CD4-positive, alpha-beta memory T cell (primary cell): ENCODE measurements around the gene RNF123. TPM values are rescaled to one million over a fixed set of nuclear protein-coding genes. Genes with fewer than 3 reads are reported as not detected.
"Not testable (repeated sequence)": the region's sequence is repeated elsewhere in the genome, so short reads cannot be mapped to it uniquely, and the experiment has no call there.

Experiments used
- CTCF ChIA-PET: fragments of 350-600 bp; sonication (Branson Sonifier 250); formaldehyde crosslinking; loops from one replicate; lab custom pipeline; 2021; ENCODE audit warnings: inconsistent platforms; ENCODE audit not compliant: partially characterized antibody; lab: Charles Lee
- POLR2A ChIA-PET: fragments of 350-600 bp; sonication (Branson Sonifier 250); formaldehyde crosslinking; loops from one replicate; lab custom pipeline; 2021; ENCODE audit not compliant: partially characterized antibody; lab: Charles Lee
- DNase-seq, 5 donors: peaks; one replicate each; pipeline versions ENCODE4 v3.0.0 to v3.0.0-alpha.2; 2020 to 2022; ENCODE audit warnings: mixed read lengths in 1 of 5
- H3K27ac ChIP-seq: one replicate; pipeline ENCODE4 v1.7.0; 2013; ENCODE audit warnings: low read depth, low read length
- H3K27me3 ChIP-seq: 2 replicates; pipeline ENCODE4 v1.7.0; 2013; ENCODE audit warnings: mild to moderate bottlenecking, low read length, moderate library complexity; ENCODE audit not compliant: insufficient read depth
- H3K36me3 ChIP-seq: 2 replicates; pipeline ENCODE4 v1.7.0; 2013; ENCODE audit warnings: mild to moderate bottlenecking, low read length, moderate library complexity; ENCODE audit not compliant: insufficient read depth
- H3K4me1 ChIP-seq: 2 replicates; pipeline ENCODE4 v1.7.0; 2013; ENCODE audit warnings: mild to moderate bottlenecking, low read length, moderate library complexity; ENCODE audit not compliant: insufficient read depth
- H3K4me3 ChIP-seq, 2 donors: one replicate each; pipeline ENCODE4 v1.7.0; 2013; ENCODE audit warnings: low read length in 2 of 2, mild to moderate bottlenecking in 1 of 2
- H3K9me3 ChIP-seq, 2 donors: one replicate each; pipeline ENCODE4 v1.7.0; 2013; ENCODE audit warnings: low read length in 2 of 2, control low read depth in 1 of 2; ENCODE audit not compliant: control insufficient read depth in 1 of 2
- H3K27ac Mint-ChIP-seq, 7 donors: one replicate each; pipeline ENCODE4 v1.8.0; 2020 to 2021; ENCODE audit warnings: mixed read lengths in 7 of 7, mild to moderate bottlenecking in 6 of 7, inconsistent platforms in 3 of 7, moderate library complexity in 3 of 7
- H3K27me3 Mint-ChIP-seq, 2 donors: one replicate each; pipeline ENCODE4 v1.8.0; 2020 to 2021; ENCODE audit warnings: mixed read lengths in 2 of 2
- H3K36me3 Mint-ChIP-seq, 2 donors: one replicate each; pipeline ENCODE4 v1.8.0; 2020 to 2021; ENCODE audit warnings: mixed read lengths in 2 of 2, inconsistent platforms in 1 of 2, mild to moderate bottlenecking in 1 of 2
- H3K4me1 Mint-ChIP-seq, 4 donors: one replicate each; pipeline ENCODE4 v1.8.0; 2020 to 2021; ENCODE audit warnings: mixed read lengths in 4 of 4, mild to moderate bottlenecking in 1 of 4
- H3K4me3 Mint-ChIP-seq, 8 donors: one replicate each; pipeline ENCODE4 v1.8.0; 2020 to 2021; ENCODE audit warnings: mixed read lengths in 8 of 8, mild to moderate bottlenecking in 7 of 8, moderate library complexity in 6 of 8, inconsistent platforms in 3 of 8
- H3K9me3 Mint-ChIP-seq, 8 donors: one replicate each; pipeline ENCODE4 v1.8.0; 2020 to 2021; ENCODE audit warnings: mixed read lengths in 8 of 8, mild to moderate bottlenecking in 5 of 8, inconsistent platforms in 3 of 8, moderate library complexity in 1 of 8
- intact Hi-C: fragments of 100-400 bp; cut with micrococcal nuclease; formaldehyde crosslinking; loops from one replicate; pipeline ENCODE4 v1.15.1; 2023
- polyA plus RNA-seq, 2 donors: library from polyadenylated mRNA; unstranded; fragments of 300-500 nt; fragmentation: Illumina TruSeq; gene quantifications; one replicate each; pipeline ENCODE4 v1.2.3, GENCODE V29; 2021
- total RNA-seq, 2 experiments: library from RNA; stranded (reverse); gene quantifications; one replicate each; pipeline ENCODE4 v1.2.3, GENCODE V29; 2021

Gene RNF123
- total and polyA plus RNA-seq, 4 experiments from 2014 or later, result 3.1 to 74.7 (median 47.4) TPM

- ChIA-PET POLR2A (no interaction called here), CTCF (no interaction called here)
- no peaks in the 10 kb centered on the region for H3K9me3 ChIP-seq
- Mint-ChIP-seq H3K4me1 (peaks cover 6 to 14% (median 8%) of the 10 kb centered on the region in 4 donors), H3K27me3 (no peaks in the 10 kb centered on the region), H3K4me3 (no peak overlapping the region), H3K36me3 (peaks cover 26 to 53% of the 10 kb centered on the region in 2 donors), H3K27ac (no peak overlapping the region), H3K9me3 (no peaks in the 10 kb centered on the region)
- peaks cover 3% of the 10 kb centered on the region for H3K4me1 ChIP-seq
- no peak overlapping the region for H3K4me3 ChIP-seq
- peaks cover 74% of the 10 kb centered on the region for H3K36me3 ChIP-seq
- no peaks in the 10 kb centered on the region for H3K27me3 ChIP-seq
- intact Hi-C loops, result no loop called here
- DNase-seq, result no peak
- H3K27ac ChIP-seq, result no peak overlapping the region
Measured at GRCh38 chr3:49681543-49681942, 7.8 kb upstream of the RNF123 start.

- no peak overlapping the region for H3K4me3 Mint-ChIP-seq
- H3K27ac ChIP-seq, result no peak overlapping the region
- H3K9me3 ChIP-seq, result no peaks in the 10 kb centered on the region
- H3K27me3 ChIP-seq, result no peaks in the 10 kb centered on the region
- ChIA-PET POLR2A (no interaction called here), CTCF (no interaction called here)
- H3K36me3 ChIP-seq, result peaks cover 57% of the 10 kb centered on the region
- H3K27me3 Mint-ChIP-seq, result peaks cover 0 to 2% of the 10 kb centered on the region in 2 donors
- no peak overlapping the region for H3K27ac Mint-ChIP-seq
- H3K9me3 Mint-ChIP-seq, result no peaks in the 10 kb centered on the region
- no peak overlapping the region for H3K4me3 ChIP-seq
- peaks cover 15 to 41% of the 10 kb centered on the region in 2 donors for H3K36me3 Mint-ChIP-seq
- H3K4me1 Mint-ChIP-seq, result peaks cover 5 to 15% (median 10%) of the 10 kb centered on the region in 4 donors
- H3K4me1 ChIP-seq, result no peaks in the 10 kb centered on the region
- no peak for DNase-seq
- intact Hi-C loops, result no loop called here
Measured at GRCh38 chr3:49683162-49683561, 6.2 kb upstream of the RNF123 start.

- H3K27me3 Mint-ChIP-seq, H3K27me3 ChIP-seq, H3K9me3 ChIP-seq, H3K4me3 ChIP-seq, DNase-seq, H3K9me3 Mint-ChIP-seq, CTCF ChIA-PET, POLR2A ChIA-PET, H3K27ac ChIP-seq, H3K4me1 ChIP-seq, intact Hi-C loops: not testable (repeated sequence)
- H3K36me3 ChIP-seq, result peaks cover 45% of the 10 kb centered on the region
- peaks cover 7 to 25% (median 13%) of the 10 kb centered on the region in 4 donors for H3K4me1 Mint-ChIP-seq
- H3K27ac Mint-ChIP-seq, result peak overlapping the region in 3 of 7 donors; percentile 7 to 57 (median 47)
- H3K36me3 Mint-ChIP-seq, result peaks cover 12 to 40% of the 10 kb centered on the region in 2 donors
- H3K4me3 Mint-ChIP-seq, result peak overlapping the region in 1 of 8 donors; percentile 15
Measured at GRCh38 chr3:49684453-49684852, 4.9 kb upstream of the RNF123 start.

GRCh38 chr3:49685103-49685502, 4.3 kb upstream of the RNF123 start:
- POLR2A ChIA-PET, intact Hi-C loops, H3K27ac Mint-ChIP-seq, H3K27me3 Mint-ChIP-seq, H3K27ac ChIP-seq, H3K27me3 ChIP-seq, CTCF ChIA-PET, DNase-seq, H3K4me3 ChIP-seq, H3K9me3 Mint-ChIP-seq, H3K9me3 ChIP-seq: not testable (repeated sequence)
- Mint-ChIP-seq H3K4me1 (peaks cover 5 to 29% (median 15%) of the 10 kb centered on the region in 4 donors), H3K4me3 (peak overlapping the region in 3 of 8 donors; percentile 41 to 60 (median 48)), H3K36me3 (peaks cover 6 to 36% of the 10 kb centered on the region in 2 donors)
- H3K36me3 ChIP-seq, result peaks cover 38% of the 10 kb centered on the region
- peaks cover 11% of the 10 kb centered on the region for H3K4me1 ChIP-seq

GRCh38 chr3:49685846-49686245, 3.5 kb upstream of the RNF123 start:
- H3K27me3 ChIP-seq, H3K9me3 Mint-ChIP-seq, intact Hi-C loops, POLR2A ChIA-PET, H3K27me3 Mint-ChIP-seq, H3K4me3 ChIP-seq, H3K9me3 ChIP-seq, H3K27ac ChIP-seq, DNase-seq, CTCF ChIA-PET: not testable (repeated sequence)
- Histone ChIP-seq H3K4me1 (peaks cover 18% of the 10 kb centered on the region), H3K36me3 (peaks cover 31% of the 10 kb centered on the region)
- Mint-ChIP-seq H3K36me3 (peaks cover under 1 to 28% of the 10 kb centered on the region in 2 donors), H3K4me3 (peak overlapping the region in 2 of 8 donors; percentile 42 to 79), H3K27ac (peak overlapping the region in 1 of 7 donors; percentile 12), H3K4me1 (peaks cover 11 to 35% (median 21%) of the 10 kb centered on the region in 4 donors)

GRCh38 chr3:49686346-49686745, 3.0 kb upstream of the RNF123 start:
- H3K27ac Mint-ChIP-seq, result peak overlapping the region in 1 of 7 donors; percentile 36
- H3K27me3 Mint-ChIP-seq, intact Hi-C loops, POLR2A ChIA-PET, H3K4me3 ChIP-seq, H3K27me3 ChIP-seq, H3K9me3 ChIP-seq, CTCF ChIA-PET, H3K27ac ChIP-seq, H3K9me3 Mint-ChIP-seq: not testable (repeated sequence)
- peaks cover 14 to 40% (median 25%) of the 10 kb centered on the region in 4 donors for H3K4me1 Mint-ChIP-seq
- DNase-seq, result peak in 3 of 5 donors; percentile 28 to 37 (median 36)
- H3K4me3 Mint-ChIP-seq, result peak overlapping the region; percentile 54 to 98 (median 70)
- H3K36me3 Mint-ChIP-seq, result peaks cover 0 to 27% of the 10 kb centered on the region in 2 donors
- Histone ChIP-seq H3K36me3 (peaks cover 26% of the 10 kb centered on the region), H3K4me1 (peaks cover 23% of the 10 kb centered on the region)

GRCh38 chr3:49686769-49687423, 2.5 kb upstream of the RNF123 start:
- H3K4me3 ChIP-seq, CTCF ChIA-PET, H3K9me3 Mint-ChIP-seq, H3K27me3 Mint-ChIP-seq, H3K27me3 ChIP-seq, H3K9me3 ChIP-seq, H3K27ac ChIP-seq, POLR2A ChIA-PET, intact Hi-C loops: not testable (repeated sequence)
- H3K36me3 ChIP-seq, result peaks cover 20% of the 10 kb centered on the region
- H3K4me3 Mint-ChIP-seq, result peak overlapping the region in 7 of 8 donors; percentile 45 to 98 (median 64)
- peaks cover 27% of the 10 kb centered on the region for H3K4me1 ChIP-seq
- H3K27ac Mint-ChIP-seq, result peak overlapping the region in 3 of 7 donors; percentile 32 to 53 (median 46)
- H3K36me3 Mint-ChIP-seq, result peaks cover 0 to 27% of the 10 kb centered on the region in 2 donors
- peaks cover 14 to 40% (median 26%) of the 10 kb centered on the region in 4 donors for H3K4me1 Mint-ChIP-seq
- DNase-seq, result peak; percentile 16 to 60 (median 22)
